Fibroblast of peridontal ligament (primary cell): Measurements from ENCODE around the gene C3AR1.
"Not testable (repeated sequence)": the region's sequence is repeated elsewhere in the genome, so short reads cannot be mapped to it uniquely, and the experiment has no call there.

Experiments used
- DNase-seq: peaks from one replicate; pipeline ENCODE4 v3.0.0-alpha.2; 2010; ENCODE audit errors: extremely low read depth

C3AR1 gene

GRCh38 chr12:8065991-8066594 is at the start of gene C3AR1:
Gene C3AR1, minus strand, starts transcription at chr12:8066359. Its CDS starts 6,174 bp downstream, at chr12:8060185.
- peak; percentile 58 for DNase-seq

GRCh38 chr12:8113117-8113516 is 47.0 kb upstream of the C3AR1 start:
- not testable (repeated sequence) for DNase-seq

GRCh38 chr12:8108808-8109398 is 42.7 kb upstream of the C3AR1 start:
- peak; percentile 89 for DNase-seq

- DNase-seq: no peak
Observed at GRCh38 chr12:8099235-8099634, 33.1 kb upstream of the C3AR1 start.

- no peak for DNase-seq
Observed at GRCh38 chr12:8096281-8096915, 30.2 kb upstream of the C3AR1 start.

- no peak for DNase-seq
Observed at GRCh38 chr12:8093291-8093690, 27.1 kb upstream of the C3AR1 start.

GRCh38 chr12:8089716-8090115 is 23.6 kb upstream of the C3AR1 start:
- DNase-seq: no peak

- DNase-seq: not testable (repeated sequence)
Observed at GRCh38 chr12:8089277-8089676, 23.1 kb upstream of the C3AR1 start.

- DNase-seq: no peak
Observed at GRCh38 chr12:8088574-8088973, 22.4 kb upstream of the C3AR1 start.

GRCh38 chr12:8087666-8088065 is 21.5 kb upstream of the C3AR1 start:
- DNase-seq: no peak

GRCh38 chr12:8084351-8084750 is 18.2 kb upstream of the C3AR1 start:
- not testable (repeated sequence) for DNase-seq

GRCh38 chr12:8082808-8083100 is 16.6 kb upstream of the C3AR1 start:
- DNase-seq: peak; percentile 9

- peak; percentile 18 for DNase-seq
Observed at GRCh38 chr12:8081251-8081920, 15.2 kb upstream of the C3AR1 start.

- DNase-seq: no peak
Observed at GRCh38 chr12:8080120-8080519, 14.0 kb upstream of the C3AR1 start.

- no peak for DNase-seq
Observed at GRCh38 chr12:8078916-8079315, 12.8 kb upstream of the C3AR1 start.

GRCh38 chr12:8078398-8078797 is 12.2 kb upstream of the C3AR1 start:
- DNase-seq: peak; percentile 88

GRCh38 chr12:8077207-8077606 is 11.0 kb upstream of the C3AR1 start:
- DNase-seq: peak; percentile 30

GRCh38 chr12:8076366-8076765 is 10.2 kb upstream of the C3AR1 start:
- no peak for DNase-seq

GRCh38 chr12:8075935-8076334 is 9.8 kb upstream of the C3AR1 start:
- DNase-seq: no peak

- DNase-seq: not testable (repeated sequence)
Observed at GRCh38 chr12:8071820-8072219, 5.7 kb upstream of the C3AR1 start.

GRCh38 chr12:8069582-8069981 is 3.4 kb upstream of the C3AR1 start:
- DNase-seq: no peak

- DNase-seq: no peak
Observed at GRCh38 chr12:8064131-8064530, 2.0 kb downstream of the C3AR1 start.

- DNase-seq: no peak
Observed at GRCh38 chr12:8058506-8058905, 7.7 kb downstream of the C3AR1 start.
